Upper lobe of left lung (tissue), 4 donors: ENCODE results near the gene GTPBP3.

Source experiments
- CTCF ChIP-seq, 6 experiments: fragments of 450-650 bp in 4 of 6; fragments of 200-600 bp in 2 of 6; sonication (generic) in 2 of 6; IDR thresholded peaks; one replicate each; pipeline ENCODE4 v1.5.1; 2016 to 2019; ENCODE audit warnings: antibody characterized with exemption in 6 of 6
- EP300 ChIP-seq, 4 donors: sonication (generic); formaldehyde crosslinking; IDR thresholded peaks; one replicate each; pipeline ENCODE4 v1.5.1; 2017; ENCODE audit warnings: antibody characterized with exemption in 4 of 4, control low read depth in 2 of 4
- POLR2A ChIP-seq, 4 donors: fragments of 450-650 bp; IDR thresholded peaks; one replicate each; pipeline ENCODE4 v1.5.1; 2016 to 2017; ENCODE audit warnings: antibody characterized with exemption in 4 of 4, mild to moderate bottlenecking in 2 of 4

GRCh38 chr19:17307876-17308377 is 29.4 kb upstream of the GTPBP3 start:
- TF ChIP-seq CTCF (IDR thresholded peaks at IDR 0.05) (no peak), POLR2A (IDR thresholded peaks at IDR 0.05) (no peak), EP300 (IDR thresholded peaks at IDR 0.05) (no peak)
